ENCODE data around the gene EEFSEC.
A peak's percentile ranks its signal among the peaks of the same experiment; 100 is the strongest.

Gene EEFSEC

GRCh38 chr3:128449111-128449638, 295.9 kb downstream of the EEFSEC start:
- DNase-seq (ENCODE audit: low read depth): no peak
- no peak for TF ChIP-seq MYC (IDR thresholded peaks at IDR 0.05; ENCODE audit: low read depth, low read length)
- no peak for TF ChIP-seq MAX (IDR thresholded peaks at IDR 0.05; ENCODE audit: low read depth, low read length)
- no peak for TF ChIP-seq POLR2A (IDR thresholded peaks at IDR 0.05; ENCODE audit: extremely low read depth, insufficient read length)
- TF ChIP-seq CTCF (IDR thresholded peaks at IDR 0.05; ENCODE audit: low read depth, low read length): no peak
- no peak overlapping the region for H3K4me3 ChIP-seq (ENCODE audit: low read depth, low read length)

- H3K4me3 ChIP-seq (ENCODE audit: low read depth, low read length): no peak overlapping the region
- DNase-seq (ENCODE audit: low read depth): no peak
- TF ChIP-seq MYC (IDR thresholded peaks at IDR 0.05; ENCODE audit: low read depth, low read length) (no peak), CTCF (IDR thresholded peaks at IDR 0.05; ENCODE audit: low read depth, low read length) (no peak), POLR2A (IDR thresholded peaks at IDR 0.05; ENCODE audit: extremely low read depth, insufficient read length) (no peak), MAX (IDR thresholded peaks at IDR 0.05; ENCODE audit: low read depth, low read length) (no peak)
Observed at GRCh38 chr3:128452120-128452519, 298.8 kb downstream of the EEFSEC start.

- no peak overlapping the region for H3K4me3 ChIP-seq (ENCODE audit: low read depth, low read length)
- TF ChIP-seq MAX (IDR thresholded peaks at IDR 0.05; ENCODE audit: low read depth, low read length) (no peak), POLR2A (IDR thresholded peaks at IDR 0.05; ENCODE audit: extremely low read depth, insufficient read length) (no peak), CTCF (IDR thresholded peaks at IDR 0.05; ENCODE audit: low read depth, low read length) (no peak), MYC (IDR thresholded peaks at IDR 0.05; ENCODE audit: low read depth, low read length) (no peak)
- DNase-seq (ENCODE audit: low read depth): no peak
Observed at GRCh38 chr3:128452678-128453275, 299.5 kb downstream of the EEFSEC start.

GRCh38 chr3:128453501-128454309, 300.4 kb downstream of the EEFSEC start:
- DNase-seq (ENCODE audit: low read depth): peak; percentile 48
- no peak overlapping the region for H3K4me3 ChIP-seq (ENCODE audit: low read depth, low read length)
- TF ChIP-seq CTCF (IDR thresholded peaks at IDR 0.05; ENCODE audit: low read depth, low read length): no peak
- TF ChIP-seq MAX (IDR thresholded peaks at IDR 0.05; ENCODE audit: low read depth, low read length): no peak
- no peak for TF ChIP-seq MYC (IDR thresholded peaks at IDR 0.05; ENCODE audit: low read depth, low read length)
- TF ChIP-seq POLR2A (IDR thresholded peaks at IDR 0.05; ENCODE audit: extremely low read depth, insufficient read length): no peak

- no peak for TF ChIP-seq POLR2A (IDR thresholded peaks at IDR 0.05; ENCODE audit: extremely low read depth, insufficient read length)
- TF ChIP-seq CTCF (IDR thresholded peaks at IDR 0.05; ENCODE audit: low read depth, low read length): no peak
- no peak for TF ChIP-seq MYC (IDR thresholded peaks at IDR 0.05; ENCODE audit: low read depth, low read length)
- no peak for TF ChIP-seq MAX (IDR thresholded peaks at IDR 0.05; ENCODE audit: low read depth, low read length)
- H3K4me3 ChIP-seq (ENCODE audit: low read depth, low read length): no peak overlapping the region
- DNase-seq (ENCODE audit: low read depth): no peak
Observed at GRCh38 chr3:128454310-128454618, 301.0 kb downstream of the EEFSEC start.

Measured in NB4 (cell line).